ENCODE measurements around the gene ZFP69B.

The ZFP69B gene

GRCh38 chr1:40438391-40439015, 11.8 kb upstream of the ZFP69B start:
- H3K79me2 ChIP-seq (ENCODE audit: insufficient read depth, low read depth), result no peaks in the 10 kb centered on the region
- H3K36me3 ChIP-seq (ENCODE audit: insufficient read depth), result no peaks in the 10 kb centered on the region
- H2AFZ ChIP-seq (ENCODE audit: low read depth), result no peak overlapping the region
- no peak overlapping the region for H3K4me3 ChIP-seq (IDR thresholded peaks at IDR 0.05; ENCODE audit: insufficient read depth, low read depth, low read length)
- H3K4me1 ChIP-seq (ENCODE audit: low read depth, poor library complexity, severe bottlenecking), result no peaks in the 10 kb centered on the region
- H3K9ac ChIP-seq, result no peak overlapping the region
- H3K4me2 ChIP-seq, result no peak overlapping the region
- no peaks in the 10 kb centered on the region for H3K27me3 ChIP-seq (ENCODE audit: insufficient read depth, low read depth)
- no peaks in the 10 kb centered on the region for H4K20me1 ChIP-seq (ENCODE audit: insufficient read depth)
- TF ChIP-seq CTCF (conservative IDR thresholded peaks at IDR 0.05; ENCODE audit: low read depth, low read length), result peak; percentile 64
- H3K27ac ChIP-seq, result no peak overlapping the region

GRCh38 chr1:40439247-40439646, 11.0 kb upstream of the ZFP69B start:
- H4K20me1 ChIP-seq (ENCODE audit: insufficient read depth), result no peaks in the 10 kb centered on the region
- no peaks in the 10 kb centered on the region for H3K36me3 ChIP-seq (ENCODE audit: insufficient read depth)
- no peak for TF ChIP-seq CTCF (conservative IDR thresholded peaks at IDR 0.05; ENCODE audit: low read depth, low read length)
- no peaks in the 10 kb centered on the region for H3K79me2 ChIP-seq (ENCODE audit: insufficient read depth, low read depth)
- no peak overlapping the region for H3K27ac ChIP-seq
- H3K9ac ChIP-seq, result no peak overlapping the region
- no peaks in the 10 kb centered on the region for H3K27me3 ChIP-seq (ENCODE audit: insufficient read depth, low read depth)
- no peak overlapping the region for H3K4me2 ChIP-seq
- no peak overlapping the region for H2AFZ ChIP-seq (ENCODE audit: low read depth)
- no peak overlapping the region for H3K4me3 ChIP-seq (IDR thresholded peaks at IDR 0.05; ENCODE audit: insufficient read depth, low read depth, low read length)
- no peaks in the 10 kb centered on the region for H3K4me1 ChIP-seq (ENCODE audit: low read depth, poor library complexity, severe bottlenecking)

GRCh38 chr1:40450495-40451237, 390 bp downstream of the ZFP69B start:
- TF ChIP-seq CTCF (conservative IDR thresholded peaks at IDR 0.05; ENCODE audit: low read depth, low read length), result no peak
- Histone ChIP-seq H3K9ac (no peak overlapping the region), H3K4me3 (IDR thresholded peaks at IDR 0.05; ENCODE audit: insufficient read depth, low read depth, low read length) (no peak overlapping the region), H3K36me3 (ENCODE audit: insufficient read depth) (no peaks in the 10 kb centered on the region), H3K27me3 (ENCODE audit: insufficient read depth, low read depth) (no peaks in the 10 kb centered on the region), H3K4me2 (no peak overlapping the region), H3K27ac (no peak overlapping the region), H3K79me2 (ENCODE audit: insufficient read depth, low read depth) (no peaks in the 10 kb centered on the region), H4K20me1 (ENCODE audit: insufficient read depth) (no peaks in the 10 kb centered on the region), H2AFZ (ENCODE audit: low read depth) (no peak overlapping the region), H3K4me1 (ENCODE audit: low read depth, poor library complexity, severe bottlenecking) (no peaks in the 10 kb centered on the region)

GRCh38 chr1:40451238-40451585, 936 bp downstream of the ZFP69B start:
- H2AFZ ChIP-seq (ENCODE audit: low read depth), result no peak overlapping the region
- no peaks in the 10 kb centered on the region for H3K79me2 ChIP-seq (ENCODE audit: insufficient read depth, low read depth)
- H3K9ac ChIP-seq, result no peak overlapping the region
- no peak overlapping the region for H3K27ac ChIP-seq
- no peaks in the 10 kb centered on the region for H3K27me3 ChIP-seq (ENCODE audit: insufficient read depth, low read depth)
- no peaks in the 10 kb centered on the region for H3K36me3 ChIP-seq (ENCODE audit: insufficient read depth)
- no peaks in the 10 kb centered on the region for H4K20me1 ChIP-seq (ENCODE audit: insufficient read depth)
- TF ChIP-seq CTCF (conservative IDR thresholded peaks at IDR 0.05; ENCODE audit: low read depth, low read length), result no peak
- H3K4me3 ChIP-seq (IDR thresholded peaks at IDR 0.05; ENCODE audit: insufficient read depth, low read depth, low read length), result no peak overlapping the region
- H3K4me2 ChIP-seq, result no peak overlapping the region
- H3K4me1 ChIP-seq (ENCODE audit: low read depth, poor library complexity, severe bottlenecking), result no peaks in the 10 kb centered on the region

All from KMS-11 (cell line).